T-helper 22 cell (primary cell): Measurements from ENCODE around the gene CIRBP.

Source experiments
- DNase-seq: peaks from one replicate; pipeline ENCODE4 v3.0.0-alpha.2; 2020; ENCODE audit warnings: low read depth

CIRBP gene

GRCh38 chr19:1230783-1231489, 38.2 kb upstream of the CIRBP start:
- no peak for DNase-seq

- no peak for DNase-seq
These were observed 37.1 kb upstream of the CIRBP start for GRCh38 chr19:1231729-1232637.

- DNase-seq = no peak
These were observed 36.5 kb upstream of the CIRBP start for GRCh38 chr19:1232652-1233072.

- no peak for DNase-seq
These were observed 35.9 kb upstream of the CIRBP start for GRCh38 chr19:1233115-1233667.

- DNase-seq = no peak
These were observed 34.8 kb upstream of the CIRBP start for GRCh38 chr19:1234051-1234954.

- no peak for DNase-seq
These were observed 34.2 kb upstream of the CIRBP start for GRCh38 chr19:1234955-1235380.

GRCh38 chr19:1235625-1236538, 33.2 kb upstream of the CIRBP start:
- DNase-seq = no peak

GRCh38 chr19:1236576-1236975, 32.6 kb upstream of the CIRBP start:
- DNase-seq = no peak

- DNase-seq = no peak
These were observed 32.0 kb upstream of the CIRBP start for GRCh38 chr19:1237027-1237659.

- no peak for DNase-seq
These were observed 31.3 kb upstream of the CIRBP start, which contains the start of gene CBARP for GRCh38 chr19:1237754-1238368. TSS of gene CBARP (minus strand) at chr19:1238005. CDS start at chr19:1236100, 1,905 bp downstream.

- no peak for DNase-seq
These were observed 30.5 kb upstream of the CIRBP start for GRCh38 chr19:1238369-1239303.

- no peak for DNase-seq
These were observed 29.7 kb upstream of the CIRBP start for GRCh38 chr19:1239420-1239795.

- peak; percentile 91 for DNase-seq
These were observed 29.1 kb upstream of the CIRBP start for GRCh38 chr19:1239796-1240737.

- no peak for DNase-seq
These were observed 28.2 kb upstream of the CIRBP start for GRCh38 chr19:1240925-1241324.

- DNase-seq = peak; percentile 82
These were observed 27.6 kb upstream of the CIRBP start, which contains the start of gene ATP5F1D for GRCh38 chr19:1241417-1242095. TSS of gene ATP5F1D (plus strand) at chr19:1241751. CDS start at chr19:1241851, 100 bp downstream.
